Progenitor cell of endocrine pancreas (in vitro differentiated cells): ENCODE data around the gene SOX9. TPM values are rescaled to one million over a fixed set of nuclear protein-coding genes. Genes with fewer than 3 reads are reported as not detected.

Source experiments
- DNase-seq: peaks from one replicate; pipeline ENCODE4 v3.0.0; 2021; ENCODE audit warnings: low spot score; ENCODE audit not compliant: unreplicated experiment
- H3K27ac Mint-ChIP-seq: 2 replicates; pipeline ENCODE4 v1.8.0; 2021; ENCODE audit warnings: mild to moderate bottlenecking, moderate library complexity, mixed read lengths
- H3K27me3 Mint-ChIP-seq: 2 replicates; pipeline ENCODE4 v1.8.0; 2021; ENCODE audit warnings: mixed read lengths
- H3K36me3 Mint-ChIP-seq: 2 replicates; pipeline ENCODE4 v1.8.0; 2022; ENCODE audit warnings: mixed read lengths; ENCODE audit not compliant: insufficient read depth
- H3K4me1 Mint-ChIP-seq: 2 replicates; pipeline ENCODE4 v1.8.0; 2021; ENCODE audit warnings: low read depth, mixed read lengths
- H3K4me3 Mint-ChIP-seq: 2 replicates; pipeline ENCODE4 v1.8.0; 2021; ENCODE audit warnings: low read depth, mild to moderate bottlenecking, moderate library complexity, mixed read lengths
- H3K9me3 Mint-ChIP-seq: 2 replicates; pipeline ENCODE4 v1.8.0; 2021; ENCODE audit warnings: low read depth, mixed read lengths
- total RNA-seq: library from RNA; stranded (reverse); gene quantifications from 2 replicates; pipeline ENCODE4 v1.2.1, GENCODE V29; 2021
- TF ChIP-seq, protein P1 (sequence below): fragments of 200-600 bp; sonication (generic); IDR thresholded peaks from one replicate; pipeline ENCODE4 v1.5.0; 2021; ENCODE audit warnings: antibody characterized with exemption, mild to moderate bottlenecking; ENCODE audit not compliant: unreplicated experiment

SOX9 gene
- total RNA-seq, 1 donor from 2014 or later = 219 TPM

- Mint-ChIP-seq H3K4me3 (no peak overlapping the region), H3K27me3 (no peaks in the 10 kb centered on the region), H3K4me1 (peaks cover 33% of the 10 kb centered on the region), H3K27ac (no peak overlapping the region), H3K36me3 (peaks cover 21% of the 10 kb centered on the region), H3K9me3 (peaks cover 11% of the 10 kb centered on the region)
- TF ChIP-seq, protein P1, sequence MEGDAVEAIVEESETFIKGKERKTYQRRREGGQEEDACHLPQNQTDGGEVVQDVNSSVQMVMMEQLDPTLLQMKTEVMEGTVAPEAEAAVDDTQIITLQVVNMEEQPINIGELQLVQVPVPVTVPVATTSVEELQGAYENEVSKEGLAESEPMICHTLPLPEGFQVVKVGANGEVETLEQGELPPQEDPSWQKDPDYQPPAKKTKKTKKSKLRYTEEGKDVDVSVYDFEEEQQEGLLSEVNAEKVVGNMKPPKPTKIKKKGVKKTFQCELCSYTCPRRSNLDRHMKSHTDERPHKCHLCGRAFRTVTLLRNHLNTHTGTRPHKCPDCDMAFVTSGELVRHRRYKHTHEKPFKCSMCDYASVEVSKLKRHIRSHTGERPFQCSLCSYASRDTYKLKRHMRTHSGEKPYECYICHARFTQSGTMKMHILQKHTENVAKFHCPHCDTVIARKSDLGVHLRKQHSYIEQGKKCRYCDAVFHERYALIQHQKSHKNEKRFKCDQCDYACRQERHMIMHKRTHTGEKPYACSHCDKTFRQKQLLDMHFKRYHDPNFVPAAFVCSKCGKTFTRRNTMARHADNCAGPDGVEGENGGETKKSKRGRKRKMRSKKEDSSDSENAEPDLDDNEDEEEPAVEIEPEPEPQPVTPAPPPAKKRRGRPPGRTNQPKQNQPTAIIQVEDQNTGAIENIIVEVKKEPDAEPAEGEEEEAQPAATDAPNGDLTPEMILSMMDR = no peak
- no peak for DNase-seq
Measured at GRCh38 chr17:72079700-72080099, 41.1 kb upstream of the SOX9 start.

GRCh38 chr17:72087876-72088275 is 32.9 kb upstream of the SOX9 start:
- TF ChIP-seq, protein P1 = no peak
- no peak overlapping the region for H3K27ac Mint-ChIP-seq
- H3K9me3 Mint-ChIP-seq = peaks cover 10% of the 10 kb centered on the region
- DNase-seq = no peak
- H3K27me3 Mint-ChIP-seq = no peaks in the 10 kb centered on the region
- H3K36me3 Mint-ChIP-seq = peaks cover 12% of the 10 kb centered on the region
- H3K4me3 Mint-ChIP-seq = no peak overlapping the region
- H3K4me1 Mint-ChIP-seq = peaks cover 33% of the 10 kb centered on the region

GRCh38 chr17:72089453-72089987 is 31.3 kb upstream of the SOX9 start:
- Mint-ChIP-seq H3K36me3 (peaks cover 11% of the 10 kb centered on the region), H3K4me3 (no peak overlapping the region), H3K4me1 (peaks cover 33% of the 10 kb centered on the region), H3K9me3 (peaks cover 10% of the 10 kb centered on the region), H3K27me3 (no peaks in the 10 kb centered on the region), H3K27ac (no peak overlapping the region)
- TF ChIP-seq, protein P1 = no peak
- DNase-seq = no peak

DNA sequence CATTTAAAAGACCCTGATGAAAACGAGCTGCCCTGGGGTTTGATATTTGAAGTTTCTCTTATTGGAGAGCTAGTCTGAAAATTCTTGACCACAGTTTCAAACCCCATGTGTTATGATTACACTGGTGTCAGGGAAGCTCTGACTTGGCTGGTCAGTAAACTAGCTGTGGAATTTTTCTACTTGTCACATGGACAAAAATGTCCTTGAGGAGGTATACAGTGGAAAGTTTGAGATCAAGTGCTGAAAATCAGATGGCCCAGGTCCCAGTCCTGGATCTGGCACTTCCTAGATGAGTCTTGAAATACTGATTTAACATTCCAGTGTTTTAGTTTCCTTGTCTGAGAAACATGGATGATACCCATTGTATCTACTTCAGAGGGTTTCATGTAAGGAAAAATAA is 30.7 kb upstream of the SOX9 start:
- peaks cover 11% of the 10 kb centered on the region for H3K36me3 Mint-ChIP-seq
- H3K27ac Mint-ChIP-seq = no peak overlapping the region
- H3K27me3 Mint-ChIP-seq = no peaks in the 10 kb centered on the region
- H3K9me3 Mint-ChIP-seq = peaks cover 10% of the 10 kb centered on the region
- TF ChIP-seq, protein P1 = no peak
- H3K4me3 Mint-ChIP-seq = no peak overlapping the region
- no peak for DNase-seq
- H3K4me1 Mint-ChIP-seq = peaks cover 28% of the 10 kb centered on the region

DNA sequence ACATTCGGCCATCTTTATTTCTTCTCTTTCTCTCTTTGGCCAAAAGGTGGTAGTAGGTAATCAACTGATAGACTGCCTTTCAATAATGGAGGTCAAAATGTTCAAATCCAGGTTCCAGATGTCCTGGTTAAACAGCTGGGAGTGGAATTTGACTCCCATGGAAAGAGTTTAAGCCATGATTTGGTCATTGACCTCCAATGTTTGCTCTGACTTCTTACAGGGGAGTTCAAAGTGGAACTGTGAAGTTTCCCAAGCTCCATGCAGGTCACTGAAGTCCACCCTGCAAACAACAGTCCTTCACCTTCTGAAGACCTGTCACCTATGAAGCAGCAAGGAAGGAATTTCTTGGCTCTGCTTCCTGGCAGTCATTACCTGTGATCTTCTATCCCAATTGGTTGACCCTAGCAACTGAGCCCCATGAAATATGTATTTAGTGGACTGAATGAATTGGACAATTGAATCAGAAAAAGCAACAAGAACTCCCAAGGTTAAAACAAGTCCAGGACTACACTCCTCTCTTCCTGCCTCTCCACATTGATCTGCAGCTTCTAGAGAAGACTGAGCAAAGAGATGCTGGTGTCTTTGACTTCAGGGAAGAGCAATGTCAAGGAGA is 28.0 kb upstream of the SOX9 start:
- Mint-ChIP-seq H3K27me3 (no peaks in the 10 kb centered on the region), H3K4me1 (peaks cover 13% of the 10 kb centered on the region), H3K9me3 (peaks cover 14% of the 10 kb centered on the region), H3K4me3 (no peak overlapping the region), H3K27ac (no peak overlapping the region), H3K36me3 (peaks cover 14% of the 10 kb centered on the region)
- TF ChIP-seq, protein P1 = no peak
- no peak for DNase-seq
